ENCODE measurements around the gene TRAF4.

DNA sequence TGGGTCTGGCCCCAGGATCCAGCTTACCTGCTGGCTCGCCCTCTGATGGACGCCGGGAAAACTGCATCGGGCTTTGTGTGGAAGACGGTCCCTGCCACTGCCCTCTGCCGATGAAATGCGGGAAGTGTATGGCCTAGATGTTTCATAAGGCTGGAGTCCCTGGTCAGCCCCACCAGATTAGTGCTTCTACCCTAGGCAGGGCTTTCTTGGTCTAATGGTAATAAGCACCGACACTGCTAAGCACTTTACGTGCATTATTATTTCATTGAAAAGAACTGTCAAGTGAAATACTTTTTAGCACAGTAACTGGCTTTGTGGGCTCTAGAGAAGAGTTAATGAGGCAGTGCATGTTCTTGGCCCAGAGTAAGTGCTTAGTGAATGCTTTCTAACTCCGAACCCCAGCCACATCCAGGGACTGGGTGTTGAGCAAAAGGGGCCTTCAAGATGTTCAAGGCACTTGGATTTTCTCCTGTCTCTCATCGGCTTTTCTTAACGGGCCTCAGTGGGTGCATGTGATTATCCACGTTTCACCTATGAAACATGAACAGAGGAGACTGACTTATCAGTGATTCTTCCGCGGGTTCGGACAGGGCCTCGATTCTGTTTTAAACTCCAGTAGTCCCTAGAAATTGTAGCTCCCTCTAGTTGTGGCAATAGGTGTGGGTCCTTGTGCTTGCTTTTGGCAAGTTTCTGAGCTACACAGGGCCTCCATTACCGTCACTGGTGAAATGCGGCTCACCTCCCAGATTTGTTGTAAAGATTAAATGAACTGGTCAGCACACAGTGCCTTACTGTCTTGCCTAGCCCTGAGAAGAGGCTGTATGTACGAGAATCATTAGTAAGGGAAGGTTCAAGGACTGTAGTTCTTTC, 6.6 kb downstream of the TRAF4 start:
- no peak for TF ChIP-seq PPARA (CRISPR knock-in tag; IDR thresholded peaks at IDR 0.05; ENCODE audit: borderline replicate concordance)
- no peak for TF ChIP-seq TCF4 (CRISPR knock-in tag; IDR thresholded peaks at IDR 0.05; ENCODE audit: borderline replicate concordance)
- no peak for TF ChIP-seq RARB (CRISPR knock-in tag; IDR thresholded peaks at IDR 0.05)
- TF ChIP-seq SNAI2 (CRISPR knock-in tag; IDR thresholded peaks at IDR 0.05) = no peak
- 0 out of 2 replicates have a peak, but pooled peaks have one; percentile 42 for TF ChIP-seq GLIS3 (CRISPR knock-in tag; IDR thresholded peaks at IDR 0.05)
- TF ChIP-seq, protein P1, sequence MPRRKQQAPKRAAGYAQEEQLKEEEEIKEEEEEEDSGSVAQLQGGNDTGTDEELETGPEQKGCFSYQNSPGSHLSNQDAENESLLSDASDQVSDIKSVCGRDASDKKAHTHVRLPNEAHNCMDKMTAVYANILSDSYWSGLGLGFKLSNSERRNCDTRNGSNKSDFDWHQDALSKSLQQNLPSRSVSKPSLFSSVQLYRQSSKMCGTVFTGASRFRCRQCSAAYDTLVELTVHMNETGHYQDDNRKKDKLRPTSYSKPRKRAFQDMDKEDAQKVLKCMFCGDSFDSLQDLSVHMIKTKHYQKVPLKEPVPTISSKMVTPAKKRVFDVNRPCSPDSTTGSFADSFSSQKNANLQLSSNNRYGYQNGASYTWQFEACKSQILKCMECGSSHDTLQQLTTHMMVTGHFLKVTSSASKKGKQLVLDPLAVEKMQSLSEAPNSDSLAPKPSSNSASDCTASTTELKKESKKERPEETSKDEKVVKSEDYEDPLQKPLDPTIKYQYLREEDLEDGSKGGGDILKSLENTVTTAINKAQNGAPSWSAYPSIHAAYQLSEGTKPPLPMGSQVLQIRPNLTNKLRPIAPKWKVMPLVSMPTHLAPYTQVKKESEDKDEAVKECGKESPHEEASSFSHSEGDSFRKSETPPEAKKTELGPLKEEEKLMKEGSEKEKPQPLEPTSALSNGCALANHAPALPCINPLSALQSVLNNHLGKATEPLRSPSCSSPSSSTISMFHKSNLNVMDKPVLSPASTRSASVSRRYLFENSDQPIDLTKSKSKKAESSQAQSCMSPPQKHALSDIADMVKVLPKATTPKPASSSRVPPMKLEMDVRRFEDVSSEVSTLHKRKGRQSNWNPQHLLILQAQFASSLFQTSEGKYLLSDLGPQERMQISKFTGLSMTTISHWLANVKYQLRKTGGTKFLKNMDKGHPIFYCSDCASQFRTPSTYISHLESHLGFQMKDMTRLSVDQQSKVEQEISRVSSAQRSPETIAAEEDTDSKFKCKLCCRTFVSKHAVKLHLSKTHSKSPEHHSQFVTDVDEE (CRISPR knock-in tag; IDR thresholded peaks at IDR 0.05) = no peak
- TF ChIP-seq, protein P2, sequence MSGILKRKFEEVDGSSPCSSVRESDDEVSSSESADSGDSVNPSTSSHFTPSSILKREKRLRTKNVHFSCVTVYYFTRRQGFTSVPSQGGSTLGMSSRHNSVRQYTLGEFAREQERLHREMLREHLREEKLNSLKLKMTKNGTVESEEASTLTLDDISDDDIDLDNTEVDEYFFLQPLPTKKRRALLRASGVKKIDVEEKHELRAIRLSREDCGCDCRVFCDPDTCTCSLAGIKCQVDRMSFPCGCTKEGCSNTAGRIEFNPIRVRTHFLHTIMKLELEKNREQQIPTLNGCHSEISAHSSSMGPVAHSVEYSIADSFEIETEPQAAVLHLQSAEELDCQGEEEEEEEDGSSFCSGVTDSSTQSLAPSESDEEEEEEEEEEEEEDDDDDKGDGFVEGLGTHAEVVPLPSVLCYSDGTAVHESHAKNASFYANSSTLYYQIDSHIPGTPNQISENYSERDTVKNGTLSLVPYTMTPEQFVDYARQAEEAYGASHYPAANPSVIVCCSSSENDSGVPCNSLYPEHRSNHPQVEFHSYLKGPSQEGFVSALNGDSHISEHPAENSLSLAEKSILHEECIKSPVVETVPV (CRISPR knock-in tag; IDR thresholded peaks at IDR 0.05) = no peak
- TF ChIP-seq CSDC2 (CRISPR knock-in tag; IDR thresholded peaks at IDR 0.05) = no peak
- no peak for TF ChIP-seq ISL1 (CRISPR knock-in tag; IDR thresholded peaks at IDR 0.05)
- TF ChIP-seq, protein P3, sequence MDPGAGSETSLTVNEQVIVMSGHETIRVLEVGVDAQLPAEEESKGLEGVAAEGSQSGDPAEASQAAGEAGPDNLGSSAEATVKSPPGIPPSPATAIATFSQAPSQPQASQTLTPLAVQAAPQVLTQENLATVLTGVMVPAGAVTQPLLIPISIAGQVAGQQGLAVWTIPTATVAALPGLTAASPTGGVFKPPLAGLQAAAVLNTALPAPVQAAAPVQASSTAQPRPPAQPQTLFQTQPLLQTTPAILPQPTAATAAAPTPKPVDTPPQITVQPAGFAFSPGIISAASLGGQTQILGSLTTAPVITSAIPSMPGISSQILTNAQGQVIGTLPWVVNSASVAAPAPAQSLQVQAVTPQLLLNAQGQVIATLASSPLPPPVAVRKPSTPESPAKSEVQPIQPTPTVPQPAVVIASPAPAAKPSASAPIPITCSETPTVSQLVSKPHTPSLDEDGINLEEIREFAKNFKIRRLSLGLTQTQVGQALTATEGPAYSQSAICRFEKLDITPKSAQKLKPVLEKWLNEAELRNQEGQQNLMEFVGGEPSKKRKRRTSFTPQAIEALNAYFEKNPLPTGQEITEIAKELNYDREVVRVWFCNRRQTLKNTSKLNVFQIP (CRISPR knock-in tag; IDR thresholded peaks at IDR 0.05; ENCODE audit: borderline replicate concordance, low read depth) = no peak
